Stimulated activated CD4-positive, alpha-beta T cell treated with anti-CD3 and anti-CD28 coated beads, Interleukin-1b, Interleukin-23, amount 100 ng/mL, for 1 hour (primary cell): ENCODE results near the gene IGDCC3.

ENCODE experiments used
- DNase-seq, 2 donors: peaks; one replicate each; pipeline ENCODE4 v3.0.0-alpha.2; 2020; ENCODE audit warnings: low read depth in 2 of 2

The IGDCC3 gene

DNA sequence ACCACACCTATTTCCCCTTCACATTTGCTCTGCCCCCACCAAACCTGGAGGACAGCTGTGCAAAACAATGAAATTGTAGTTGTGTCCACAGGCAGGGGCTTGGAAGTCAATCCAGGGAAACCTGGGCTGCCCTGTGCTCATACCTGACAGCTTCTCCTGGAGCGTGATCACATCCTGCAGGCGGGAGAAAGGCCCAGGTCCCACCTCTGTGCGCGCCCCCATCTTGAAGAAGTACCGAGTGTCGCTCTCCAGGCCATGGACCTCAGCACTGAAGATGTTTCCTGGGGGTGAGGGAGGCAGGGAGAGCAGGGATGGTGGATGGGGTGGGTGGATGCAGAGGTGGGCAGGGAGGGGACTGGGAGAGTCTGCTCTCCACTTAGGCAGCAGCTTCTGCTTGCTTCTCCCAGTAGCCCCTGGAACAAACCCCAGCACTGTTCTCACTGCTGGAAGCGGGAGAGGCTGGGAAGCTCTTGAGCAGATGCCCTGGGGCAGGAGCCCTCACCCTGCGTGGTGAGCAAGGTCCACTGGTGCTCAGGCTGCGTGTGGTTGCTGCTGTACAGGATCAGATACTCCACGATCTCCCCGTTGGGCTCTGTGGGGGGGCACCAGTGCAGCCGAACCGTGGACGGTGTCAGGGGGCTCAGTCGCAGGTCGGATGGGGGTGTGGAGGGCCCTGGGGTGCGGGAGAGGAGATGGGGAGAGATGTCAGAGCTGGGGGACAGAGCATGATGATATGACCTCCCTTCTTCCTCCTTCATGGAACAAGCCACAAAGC lies 10.7 kb upstream of the IGDCC3 start:
- no peak for DNase-seq

DNA sequence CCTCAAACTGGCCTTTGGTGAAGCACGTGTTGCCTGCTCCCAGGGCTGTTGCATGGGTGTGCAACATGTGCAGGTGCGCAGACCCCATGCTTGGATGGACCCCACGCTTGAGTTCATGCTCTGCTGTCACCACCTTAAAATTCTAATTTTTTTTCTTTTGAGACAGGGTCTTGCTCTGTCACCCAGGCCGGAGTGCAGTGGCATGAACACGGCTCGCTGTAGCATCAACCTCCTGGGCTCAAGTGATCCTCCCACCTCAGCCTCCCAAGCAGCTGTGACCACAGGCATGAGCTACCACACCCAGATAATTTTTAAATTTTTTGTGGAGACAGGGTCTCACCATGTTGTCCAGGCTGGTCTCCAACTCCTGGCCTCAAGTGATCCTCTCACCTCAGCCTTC lies 9.1 kb upstream of the IGDCC3 start:
- DNase-seq = no peak

GRCh38 chr15:65386376-65386775 lies 8.6 kb upstream of the IGDCC3 start:
- DNase-seq = no peak

GRCh38 chr15:65385870-65386258 lies 8.1 kb upstream of the IGDCC3 start:
- DNase-seq = no peak

- peak; percentile 67 for DNase-seq
Measured at GRCh38 chr15:65384895-65385869, 7.4 kb upstream of the IGDCC3 start.

GRCh38 chr15:65384505-65384894 lies 6.7 kb upstream of the IGDCC3 start:
- no peak for DNase-seq

DNA sequence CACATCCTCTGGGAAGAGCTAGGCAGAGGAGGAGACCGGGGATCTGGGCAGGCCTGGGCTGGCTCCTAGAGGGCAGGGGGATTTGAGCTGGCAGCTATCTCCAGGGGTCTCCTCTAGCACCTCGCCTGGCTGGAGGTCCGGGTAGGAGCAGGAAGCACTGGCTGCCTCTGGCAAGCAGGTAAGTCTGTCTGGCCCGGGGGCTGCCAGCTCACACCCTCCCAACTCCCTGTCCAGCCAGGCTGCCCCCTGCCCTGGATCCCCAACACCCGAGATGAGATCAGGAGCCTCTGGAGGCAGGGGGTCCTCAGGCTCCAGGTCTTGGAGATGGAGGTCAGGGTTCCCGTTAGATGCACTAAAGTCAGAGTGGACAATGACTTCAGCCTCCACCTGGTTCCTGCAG lies 6.2 kb upstream of the IGDCC3 start:
- DNase-seq = no peak

GRCh38 chr15:65383456-65383855 lies 5.7 kb upstream of the IGDCC3 start:
- no peak for DNase-seq

DNA sequence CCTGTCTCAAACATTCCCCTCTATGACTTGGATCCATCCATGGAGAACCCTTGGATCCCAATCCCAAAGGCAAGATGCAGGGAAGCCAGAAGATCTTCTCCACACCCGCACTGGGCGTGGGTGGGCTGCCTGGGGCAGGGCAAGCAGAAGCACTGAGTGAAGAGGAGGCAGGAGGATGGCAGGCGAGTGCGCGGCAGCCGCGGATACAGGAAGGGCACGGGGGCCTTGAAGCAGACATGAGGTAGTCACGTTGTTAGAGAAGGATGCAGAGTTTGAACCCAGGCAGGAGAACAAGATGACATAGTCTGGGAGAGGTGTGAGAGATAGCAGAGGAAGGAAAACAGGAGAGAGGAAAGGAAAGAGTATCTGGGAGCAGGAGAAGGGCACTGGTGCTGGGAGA lies 5.1 kb upstream of the IGDCC3 start:
- DNase-seq = no peak

GRCh38 chr15:65382146-65382491 lies 4.3 kb upstream of the IGDCC3 start:
- no peak for DNase-seq

DNA sequence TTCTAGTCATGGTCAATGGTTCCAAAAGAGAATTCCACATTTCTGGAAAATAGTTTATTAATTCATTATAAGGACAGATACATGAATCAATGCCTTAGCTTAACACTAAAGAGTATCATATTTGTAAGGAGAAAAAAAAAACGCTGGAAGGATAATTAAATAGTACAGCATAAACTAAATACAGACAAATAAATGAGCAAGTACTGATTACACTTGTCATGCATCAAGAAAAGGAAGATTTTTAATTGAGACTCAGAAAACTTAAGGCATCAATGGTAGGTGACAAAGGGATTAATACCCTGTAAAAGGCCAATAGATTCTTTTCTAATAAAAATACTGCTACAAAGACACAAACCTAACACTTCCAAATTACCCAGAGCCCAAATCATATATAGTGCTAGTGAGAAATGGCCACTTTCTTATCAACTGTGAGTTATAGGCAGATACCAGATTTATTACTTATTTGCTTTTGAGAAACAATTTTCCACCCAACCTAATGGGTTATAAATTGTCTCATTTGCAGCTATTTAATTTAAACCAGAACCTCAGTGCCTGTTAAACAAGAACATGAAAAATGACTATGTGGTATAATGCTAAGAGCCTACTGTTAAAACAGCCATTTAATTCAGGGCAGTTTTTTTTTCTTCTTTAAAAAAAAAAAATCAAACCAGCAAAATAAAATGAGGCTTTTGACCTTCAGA lies 3.8 kb upstream of the IGDCC3 start:
- DNase-seq = no peak

DNA sequence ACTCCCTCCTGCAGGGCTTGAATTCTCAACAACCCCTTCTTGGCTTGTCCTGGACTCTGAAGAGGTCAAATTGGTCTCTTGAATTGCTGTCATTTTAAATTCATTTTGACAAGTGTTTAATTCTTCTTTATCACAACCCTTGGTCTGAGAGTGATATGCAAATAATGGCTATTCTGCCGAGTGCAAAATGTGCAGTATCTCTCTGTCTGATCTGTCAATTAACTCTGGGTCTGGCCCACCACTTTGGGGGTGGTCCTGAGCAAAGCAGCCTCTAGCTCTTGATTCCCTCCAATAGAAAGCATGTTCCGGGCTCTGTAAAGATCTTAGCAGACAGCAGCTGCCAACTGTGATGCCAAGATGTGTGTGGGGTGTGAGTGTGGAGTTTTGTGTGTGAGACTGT lies 2.2 kb upstream of the IGDCC3 start:
- DNase-seq = no peak

GRCh38 chr15:65377105-65377975 lies 462 bp downstream of the IGDCC3 start:
- no peak for DNase-seq

DNA sequence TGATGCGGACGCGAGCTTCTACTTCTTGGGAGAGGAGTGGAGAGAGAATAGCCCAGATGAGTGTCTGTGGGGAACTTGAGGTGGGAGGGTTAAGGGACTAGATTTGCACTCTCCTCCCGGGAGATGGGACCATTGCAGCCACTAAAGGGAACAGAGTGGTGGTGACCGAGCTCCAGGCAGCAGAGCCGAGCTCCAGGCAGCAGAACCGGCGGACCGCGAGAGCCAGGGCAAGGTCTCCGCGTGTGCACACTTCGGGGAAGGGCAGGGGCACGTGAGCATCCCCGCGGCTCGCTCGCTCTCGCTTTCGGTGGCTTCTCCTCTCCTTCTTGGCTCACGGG lies 1.1 kb downstream of the IGDCC3 start:
- no peak for DNase-seq

DNA sequence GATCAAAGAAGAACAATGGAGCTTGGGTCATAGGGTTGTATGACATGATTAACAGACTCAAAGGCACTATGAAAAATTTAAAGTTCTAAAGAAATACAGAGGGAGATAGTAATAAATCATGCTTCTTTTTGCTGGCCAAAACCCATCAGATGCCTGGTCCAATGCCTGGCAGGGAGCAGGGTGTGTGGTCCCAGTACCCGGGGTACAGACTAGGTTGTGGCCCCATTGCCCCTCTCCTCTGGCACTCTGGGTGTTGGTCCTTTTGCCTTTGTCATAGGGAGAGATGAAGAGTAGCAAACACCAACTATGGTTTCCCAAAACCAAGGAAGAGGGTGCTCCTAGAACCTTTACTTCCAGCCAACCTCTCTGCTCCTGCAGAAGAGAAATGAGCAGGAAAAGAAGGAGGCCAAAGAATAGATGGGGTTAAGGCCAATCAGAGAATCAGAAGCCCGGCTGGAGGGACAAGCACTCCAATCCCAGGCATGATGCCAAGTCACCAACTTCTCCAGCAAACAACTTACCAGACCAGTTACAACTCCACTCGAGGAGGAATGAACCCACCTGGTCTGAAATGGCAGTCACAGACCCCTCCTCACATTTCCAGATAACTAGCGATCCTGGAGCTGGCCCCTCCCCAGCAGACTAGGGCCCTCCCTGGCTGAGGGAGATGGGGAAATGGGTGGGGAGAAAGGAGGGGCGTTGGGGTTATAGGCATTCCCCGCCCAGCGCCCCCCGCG lies 1.8 kb downstream of the IGDCC3 start:
- DNase-seq = no peak

DNA sequence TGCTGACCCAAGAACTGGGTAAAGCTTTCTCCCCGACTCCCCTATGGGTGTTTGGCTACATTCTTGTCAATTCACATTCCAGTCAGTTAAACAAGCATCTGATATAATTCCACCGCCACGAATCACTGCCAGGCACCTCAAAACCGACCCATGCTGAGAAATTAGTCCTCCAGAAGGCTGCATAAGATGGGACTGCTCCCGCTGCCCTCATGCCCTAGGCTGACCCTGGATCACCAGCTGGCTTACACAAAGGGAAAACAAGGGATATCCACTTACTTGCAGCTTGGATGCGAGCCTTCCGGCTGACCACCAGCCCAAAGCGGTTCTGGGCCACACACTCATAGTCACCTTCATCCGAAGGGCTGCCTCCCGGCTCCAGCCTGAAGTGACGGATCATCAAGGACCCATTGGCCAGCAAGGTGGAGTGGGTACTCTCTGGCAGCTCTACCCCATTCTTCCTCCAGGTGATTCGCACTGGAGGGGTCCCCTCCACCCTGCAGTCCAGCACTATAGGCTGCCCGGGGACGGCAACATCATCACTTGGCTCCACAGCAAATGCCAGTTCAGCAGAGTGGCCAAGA lies 2.9 kb downstream of the IGDCC3 start:
- DNase-seq = no peak

GRCh38 chr15:65374334-65374733 lies 3.5 kb downstream of the IGDCC3 start:
- DNase-seq = no peak

DNA sequence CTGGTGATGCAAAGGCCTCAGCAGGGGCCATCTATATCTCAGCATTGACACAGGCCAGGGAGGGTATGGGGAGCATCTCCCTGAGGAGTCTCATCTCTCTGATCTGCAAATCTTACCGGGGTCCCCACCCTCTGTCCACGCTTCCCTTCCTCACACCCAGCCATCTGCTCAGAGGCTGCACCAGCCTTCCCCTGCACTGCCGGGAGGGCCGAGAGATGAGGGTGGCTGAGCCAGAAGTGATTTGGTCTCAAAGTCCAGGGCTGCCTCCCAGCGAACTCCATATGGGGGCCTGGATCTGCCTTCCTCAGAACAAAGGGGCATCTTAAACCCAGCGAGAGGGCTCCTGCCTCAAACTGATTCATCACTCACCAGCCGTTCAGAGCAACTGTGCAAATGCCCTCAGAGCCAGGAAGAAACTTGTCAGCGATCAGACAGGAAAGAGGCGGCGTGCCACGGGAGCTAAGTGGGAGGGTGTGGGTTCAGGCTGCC lies 4.6 kb downstream of the IGDCC3 start:
- no peak for DNase-seq

DNA sequence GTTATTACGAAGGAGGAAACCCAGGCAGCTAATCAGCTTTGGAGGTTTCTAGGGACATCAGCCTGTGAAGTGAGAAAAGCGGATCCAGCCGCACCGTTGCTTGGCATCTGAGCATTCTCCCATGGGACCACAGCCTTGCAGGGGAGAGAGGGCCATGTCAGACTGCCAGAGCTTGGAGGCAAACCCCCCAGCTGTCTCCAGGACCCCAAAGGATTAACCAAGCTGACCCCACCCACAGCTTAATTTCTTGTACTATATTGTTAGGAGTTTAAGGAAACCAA lies 5.1 kb downstream of the IGDCC3 start:
- no peak for DNase-seq

GRCh38 chr15:65371976-65372786 lies 5.6 kb downstream of the IGDCC3 start:
- no peak for DNase-seq
